AG08396 (cell line): ENCODE data around the gene SGCA.
A peak's percentile ranks its signal among the peaks of the same experiment; 100 is the strongest.

Experiments
- DNase-seq: peaks from one replicate; pipeline ENCODE4 v3.0.0; 2012; ENCODE audit warnings: low spot score, mixed read lengths

Gene SGCA

DNA sequence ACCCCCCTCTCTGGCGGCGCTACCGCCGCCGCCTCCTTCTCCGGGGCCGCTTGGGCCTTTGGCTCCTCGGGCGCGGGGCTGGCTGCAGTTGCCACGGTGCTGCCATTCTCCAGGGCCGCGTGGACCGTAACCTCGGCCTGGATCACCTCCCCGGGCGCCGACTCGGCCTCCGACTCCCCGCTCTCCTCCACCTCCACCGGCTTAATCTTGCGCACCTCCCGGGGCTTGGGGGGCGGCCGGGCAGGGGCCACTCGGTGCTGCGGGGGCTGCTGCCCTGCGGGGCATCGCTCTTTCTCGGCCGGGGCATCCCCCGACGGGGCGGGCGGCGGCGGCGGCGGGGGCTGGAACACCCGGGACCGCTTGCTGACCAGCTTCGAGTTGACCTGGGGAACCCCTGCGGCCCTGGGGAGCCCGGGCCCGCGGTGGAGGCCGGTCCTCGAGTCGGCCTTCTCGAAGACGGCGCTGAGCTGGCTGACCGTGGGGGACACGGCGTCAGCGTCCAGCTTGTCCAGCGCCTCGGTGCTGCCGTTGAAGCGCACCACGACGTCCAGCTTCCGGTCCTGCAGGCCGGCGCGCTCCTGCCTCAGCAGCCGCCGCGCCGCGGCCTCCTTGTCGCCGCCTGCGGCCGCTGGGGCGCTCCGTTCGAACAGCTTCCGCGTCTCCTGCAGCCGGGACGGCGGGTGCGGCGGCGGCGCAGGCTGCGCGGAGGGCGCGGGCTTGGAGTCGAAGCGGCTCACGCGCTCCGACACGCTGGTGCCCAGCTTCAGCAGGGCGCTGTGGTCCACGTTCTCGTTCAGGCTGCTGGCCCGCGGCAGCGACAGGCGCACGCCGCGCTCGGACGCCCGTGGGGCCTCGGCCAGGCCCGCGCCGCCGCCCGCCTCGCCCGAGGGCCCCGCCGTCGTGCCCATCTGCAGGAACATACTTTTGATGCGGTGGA, 16.1 kb upstream of the SGCA start:
- peak; percentile 64 for DNase-seq

DNA sequence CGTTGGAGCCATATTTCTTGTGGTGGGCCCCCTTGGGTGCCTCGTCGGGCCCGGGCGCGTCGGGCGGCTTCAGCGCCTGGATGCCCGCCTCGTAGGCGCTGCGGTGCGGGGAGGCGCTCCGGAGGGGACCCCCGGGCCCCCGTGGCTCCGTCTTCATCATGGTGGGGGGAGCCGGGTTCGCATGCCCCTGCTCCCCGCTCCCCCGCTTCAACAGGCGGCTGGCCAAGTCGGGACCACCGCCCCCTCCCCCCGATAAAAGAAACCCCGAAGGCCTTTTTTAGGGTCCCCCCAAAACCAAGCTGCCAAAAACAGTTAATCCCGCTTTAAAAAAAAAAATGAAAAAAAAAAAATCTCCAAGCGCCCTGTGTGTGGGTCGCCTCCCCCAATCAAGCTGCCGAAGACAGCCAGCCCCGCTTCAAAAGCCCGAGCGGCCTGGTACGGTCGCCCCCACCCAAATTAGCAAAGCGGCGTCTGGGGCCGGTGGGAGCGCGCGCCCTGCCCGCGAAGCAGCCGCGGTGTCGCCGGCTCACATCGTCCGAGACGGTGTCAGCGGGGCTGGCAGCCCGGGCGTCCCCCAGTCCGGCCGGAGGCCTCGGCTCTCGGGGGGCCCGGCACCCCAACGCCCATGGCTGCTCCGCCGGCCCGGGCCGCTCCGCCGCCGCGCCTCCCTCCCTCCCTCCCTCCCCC, 15.3 kb upstream of the SGCA start, which contains the start of gene PPP1R9B:
TSS of gene PPP1R9B (minus strand) at position 324 of the 687 bp plus-strand sequence. CDS start at position 160, 164 bp downstream.
- no peak for DNase-seq

DNA sequence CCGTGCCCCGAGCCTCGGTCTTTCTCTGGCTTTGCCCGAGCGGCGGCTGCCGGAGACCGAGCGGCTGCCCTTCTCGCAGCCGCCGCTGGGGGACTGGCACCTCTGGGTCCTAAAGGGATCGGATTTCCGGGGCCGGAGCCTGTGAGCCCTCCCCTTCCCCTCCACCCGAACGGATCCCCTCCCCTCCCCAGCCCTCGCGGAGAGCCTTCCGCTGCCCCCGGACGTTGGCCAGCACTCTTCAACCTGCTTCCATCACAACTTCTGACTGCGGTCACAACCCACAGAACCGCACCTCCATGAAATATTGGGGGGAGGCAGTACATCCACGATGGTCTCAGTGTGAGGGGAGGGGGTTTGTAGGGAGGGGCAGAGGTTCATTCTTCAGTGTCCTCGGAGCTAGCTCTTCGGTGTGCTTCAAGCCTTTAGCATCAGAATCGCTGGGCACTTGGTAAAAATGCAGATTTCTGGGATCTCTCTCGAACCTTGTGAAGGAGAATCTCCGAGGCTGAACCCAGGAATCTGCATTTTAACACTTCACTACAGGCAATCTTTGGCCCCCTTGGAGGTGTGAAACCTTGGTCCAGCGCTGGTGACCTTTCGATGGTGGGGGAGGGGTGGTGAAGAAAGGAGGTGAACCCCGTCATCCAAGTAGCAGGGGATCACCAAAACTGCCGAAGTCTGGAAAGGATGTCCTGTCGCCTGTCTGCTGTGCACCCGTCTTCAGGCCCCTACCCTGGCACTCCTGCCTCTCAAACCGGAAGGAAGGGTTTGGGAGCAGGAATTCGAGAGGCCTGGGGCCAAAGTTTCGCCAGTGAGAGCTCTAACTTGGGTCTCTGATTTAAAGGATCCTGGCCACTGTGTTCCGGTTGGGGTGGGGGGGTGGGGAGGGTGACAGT, 14.5 kb upstream of the SGCA start:
- DNase-seq: peak; percentile 96

DNA sequence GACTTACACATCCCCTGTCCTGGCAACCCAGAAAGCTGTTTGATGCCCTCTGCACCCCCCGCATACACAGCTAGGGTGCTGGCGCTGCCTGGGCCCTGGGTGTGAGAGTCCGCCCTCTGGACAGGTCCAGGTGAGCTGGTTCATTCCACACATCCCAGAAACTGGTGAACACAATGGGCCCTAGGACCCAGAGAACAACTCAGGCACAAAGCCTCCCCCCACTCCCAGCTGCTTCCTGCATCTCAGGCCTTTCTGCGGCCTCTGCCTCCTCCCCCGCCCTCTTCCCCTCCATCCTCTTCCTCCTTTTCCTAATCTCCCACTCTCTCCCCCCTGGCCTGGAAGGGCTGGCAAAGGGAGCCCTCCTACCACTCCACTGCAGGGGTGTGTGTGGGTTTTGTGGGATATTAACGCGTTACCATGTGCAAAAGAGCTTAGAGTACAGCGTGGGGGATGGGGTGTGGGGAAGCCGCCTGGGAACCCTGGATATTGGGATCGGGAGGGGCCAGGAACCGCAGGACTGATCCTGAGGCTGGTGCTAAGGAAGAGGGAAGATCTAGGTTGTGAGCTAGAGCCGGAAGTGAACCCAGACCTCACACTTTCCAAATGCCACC, 13.8 kb upstream of the SGCA start:
- DNase-seq: peak; percentile 84

DNA sequence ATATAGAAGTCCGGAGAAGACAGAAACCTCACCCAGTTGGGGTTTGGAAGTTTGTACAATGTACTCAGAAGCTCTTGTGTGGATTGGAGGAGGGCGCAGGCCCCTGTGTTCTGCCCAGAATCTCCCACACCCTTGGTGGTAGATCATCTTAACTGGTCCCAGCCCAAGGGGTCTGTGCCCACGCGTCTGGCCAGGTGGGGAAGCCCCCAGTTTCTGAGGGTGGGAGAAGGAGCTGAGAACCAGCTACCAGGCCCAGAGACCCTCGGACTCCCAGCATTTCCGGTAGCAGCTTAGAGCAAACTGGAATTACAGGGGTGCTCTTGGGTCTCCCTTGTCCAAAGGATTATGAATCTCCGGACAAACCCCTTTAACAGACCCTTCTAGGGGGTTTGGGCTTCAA, 13.1 kb upstream of the SGCA start:
- no peak for DNase-seq

DNA sequence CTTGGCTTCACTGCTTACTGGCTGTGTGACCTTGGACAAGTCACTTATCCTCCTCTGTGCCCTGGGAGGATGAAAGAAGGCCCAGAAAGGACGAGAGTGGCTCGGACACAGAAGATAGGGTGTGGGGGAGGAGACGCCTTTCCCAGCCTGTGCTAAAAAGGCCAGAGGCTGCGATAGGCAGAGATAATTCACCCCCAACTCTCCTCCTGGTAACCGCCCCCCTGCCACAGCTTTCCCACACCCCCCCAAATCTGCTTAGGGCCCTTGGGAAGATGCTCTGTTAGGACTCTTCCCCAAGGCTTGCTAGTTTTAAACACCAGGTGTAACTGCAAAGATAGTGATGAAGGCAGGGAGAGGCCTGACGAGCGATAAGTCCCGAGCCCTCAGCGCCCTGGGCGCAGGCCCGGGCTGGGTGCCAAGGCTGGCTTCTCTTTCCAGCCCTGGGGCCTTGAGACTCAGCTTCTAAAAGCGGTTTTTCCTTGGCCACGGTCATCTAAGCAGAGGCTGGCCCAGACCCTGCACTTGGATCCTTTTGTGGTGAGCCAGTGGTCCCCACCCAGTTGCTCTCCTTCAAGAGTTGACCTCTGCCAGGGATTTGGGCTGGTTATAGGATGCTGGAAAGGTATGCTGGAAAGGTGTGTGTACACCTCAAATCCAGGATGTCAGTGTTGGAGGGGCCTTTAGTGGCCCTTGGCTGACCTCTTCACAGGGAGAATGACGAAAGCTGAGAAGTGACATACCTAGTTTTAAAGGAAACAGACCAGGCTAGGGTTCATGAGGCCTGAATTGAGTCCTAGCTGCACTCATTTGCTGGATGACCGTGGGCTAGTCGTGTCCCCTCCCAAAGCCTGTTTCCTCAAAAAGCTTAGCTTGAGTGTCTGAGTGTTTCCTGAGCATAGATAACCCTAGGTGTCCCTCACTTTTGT, 11.9 kb upstream of the SGCA start:
- DNase-seq: no peak

DNA sequence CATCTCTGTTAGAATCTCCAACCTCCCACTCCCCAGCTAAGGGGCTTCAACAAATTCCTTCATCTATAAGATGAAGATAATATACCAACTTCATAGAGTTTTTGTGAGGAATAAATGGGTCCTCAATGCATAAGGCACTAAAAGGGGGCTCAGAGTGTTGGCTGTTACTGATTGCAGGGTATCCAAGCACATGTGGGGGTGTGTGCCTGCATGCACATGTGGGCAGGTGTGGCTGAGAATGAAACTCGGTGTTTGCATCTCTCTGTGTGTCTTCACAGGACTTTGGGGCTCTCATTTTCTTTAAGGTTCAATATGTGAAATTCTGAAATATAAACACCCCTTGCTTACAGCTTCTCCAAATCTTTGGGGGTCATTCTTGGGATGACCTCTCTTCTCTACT, 11.2 kb upstream of the SGCA start:
- DNase-seq: no peak

DNA sequence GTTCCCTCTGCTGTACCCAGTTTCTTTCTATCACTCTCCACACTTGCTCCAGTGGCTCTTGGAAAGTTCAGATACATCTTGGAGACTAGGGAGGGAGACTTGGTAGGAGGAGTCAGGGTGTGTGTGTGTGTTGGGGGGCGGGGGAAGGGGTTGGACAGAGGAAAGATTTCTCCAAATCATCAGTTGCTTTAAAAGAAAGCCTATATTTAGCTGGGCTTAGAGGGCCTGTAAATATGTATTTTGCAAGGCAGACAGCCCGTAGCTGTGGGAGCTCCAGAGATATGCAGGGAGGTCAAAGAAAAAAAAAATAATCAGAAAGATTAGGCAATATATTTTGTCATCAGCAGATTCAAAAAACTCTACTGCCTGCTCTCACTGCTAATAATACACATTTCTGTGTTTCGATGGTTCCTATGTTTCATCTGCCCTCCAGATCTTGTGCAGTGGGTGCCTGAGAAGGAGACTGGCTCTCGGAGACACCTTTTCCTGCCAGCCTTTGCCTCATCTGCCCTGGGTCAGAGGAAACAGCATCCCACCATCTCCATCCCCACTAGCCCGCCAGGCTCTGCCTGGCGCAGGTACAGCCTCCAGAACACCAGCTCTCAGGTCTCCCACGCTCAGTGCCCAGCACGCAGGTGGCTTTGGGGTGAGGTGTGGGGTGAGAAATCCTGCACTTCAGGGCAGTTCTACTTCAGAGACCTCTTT, 10.5 kb upstream of the SGCA start:
- DNase-seq: no peak

DNA sequence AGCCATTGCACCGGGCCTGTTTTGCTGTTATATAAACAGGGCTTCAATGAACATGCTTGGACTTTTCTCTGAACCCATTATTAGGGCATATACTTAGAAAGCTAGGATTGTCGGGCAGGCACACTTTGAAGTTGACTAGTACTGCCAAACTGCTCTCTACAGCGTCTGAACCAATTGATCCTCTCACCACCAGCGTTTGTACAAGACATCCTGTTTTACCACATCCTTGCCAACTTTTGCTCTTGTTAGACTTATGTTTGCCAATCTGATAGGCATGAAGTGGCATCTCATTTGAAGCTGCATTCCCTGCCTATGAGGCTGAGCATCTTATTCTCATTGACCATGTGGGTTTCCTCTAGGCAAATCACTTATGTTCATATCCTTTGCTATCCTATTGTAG, 7.9 kb upstream of the SGCA start:
- DNase-seq: no peak

DNA sequence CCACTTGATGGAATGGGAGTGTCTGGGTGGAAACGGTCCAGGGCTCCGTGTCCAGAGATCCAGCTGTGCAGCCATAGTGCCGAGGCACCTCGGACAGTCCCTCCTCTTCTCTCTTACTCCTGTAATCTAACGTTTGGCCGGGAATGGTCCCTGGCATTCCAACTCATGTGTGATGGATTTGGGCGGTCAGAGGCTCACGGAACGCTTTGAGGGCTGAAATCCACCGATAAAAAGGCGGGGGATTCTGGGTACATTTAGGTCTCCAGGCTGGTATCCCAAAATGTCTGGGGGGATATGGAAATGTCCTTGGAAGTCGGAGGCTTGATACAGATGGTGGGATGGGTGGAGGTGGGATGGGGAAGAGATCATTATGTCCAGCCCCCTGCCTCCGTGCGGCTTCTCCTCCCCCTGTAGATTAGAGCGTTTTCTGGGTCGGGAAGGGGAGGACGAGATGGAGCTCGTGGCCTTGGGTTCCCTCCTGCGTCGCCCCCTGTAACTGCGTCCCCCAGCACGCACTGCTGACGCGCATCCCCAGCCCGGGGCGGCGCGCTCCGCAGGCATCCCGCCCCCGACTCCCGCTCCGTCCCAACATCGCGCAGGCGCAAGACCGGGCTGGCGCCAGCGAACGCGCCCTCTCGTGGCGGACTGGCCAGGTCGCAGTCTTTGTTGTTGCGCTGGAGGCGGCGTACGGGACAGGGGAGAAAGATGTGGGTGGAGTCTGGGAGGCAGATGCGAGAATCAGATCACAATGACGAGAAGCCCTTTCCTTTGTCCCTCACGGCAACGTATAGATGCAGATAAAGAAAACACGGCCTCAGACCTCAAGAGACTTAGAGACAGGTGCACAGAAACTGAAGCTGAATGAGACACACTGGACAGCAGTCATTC, 4.5 kb upstream of the SGCA start:
- peak; percentile 99 for DNase-seq

DNA sequence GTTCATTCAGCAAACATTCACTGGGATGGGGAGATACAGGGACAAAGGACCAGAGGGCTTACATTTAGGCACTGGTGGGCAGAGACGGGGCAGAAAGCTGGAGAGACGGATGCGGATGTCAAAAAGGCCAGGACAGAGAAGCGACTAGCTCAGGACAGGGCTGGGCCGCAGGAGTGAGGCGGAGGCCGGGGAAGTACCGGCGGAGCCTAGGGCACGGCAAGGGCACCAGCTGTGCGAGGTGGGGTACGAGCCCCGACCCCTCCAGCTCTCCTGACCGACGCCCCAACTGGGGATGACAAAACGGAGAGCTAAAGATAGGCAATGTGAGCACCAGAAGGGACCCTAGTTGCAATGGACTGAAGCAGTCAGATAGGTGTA, 3.9 kb upstream of the SGCA start:
- DNase-seq: no peak

DNA sequence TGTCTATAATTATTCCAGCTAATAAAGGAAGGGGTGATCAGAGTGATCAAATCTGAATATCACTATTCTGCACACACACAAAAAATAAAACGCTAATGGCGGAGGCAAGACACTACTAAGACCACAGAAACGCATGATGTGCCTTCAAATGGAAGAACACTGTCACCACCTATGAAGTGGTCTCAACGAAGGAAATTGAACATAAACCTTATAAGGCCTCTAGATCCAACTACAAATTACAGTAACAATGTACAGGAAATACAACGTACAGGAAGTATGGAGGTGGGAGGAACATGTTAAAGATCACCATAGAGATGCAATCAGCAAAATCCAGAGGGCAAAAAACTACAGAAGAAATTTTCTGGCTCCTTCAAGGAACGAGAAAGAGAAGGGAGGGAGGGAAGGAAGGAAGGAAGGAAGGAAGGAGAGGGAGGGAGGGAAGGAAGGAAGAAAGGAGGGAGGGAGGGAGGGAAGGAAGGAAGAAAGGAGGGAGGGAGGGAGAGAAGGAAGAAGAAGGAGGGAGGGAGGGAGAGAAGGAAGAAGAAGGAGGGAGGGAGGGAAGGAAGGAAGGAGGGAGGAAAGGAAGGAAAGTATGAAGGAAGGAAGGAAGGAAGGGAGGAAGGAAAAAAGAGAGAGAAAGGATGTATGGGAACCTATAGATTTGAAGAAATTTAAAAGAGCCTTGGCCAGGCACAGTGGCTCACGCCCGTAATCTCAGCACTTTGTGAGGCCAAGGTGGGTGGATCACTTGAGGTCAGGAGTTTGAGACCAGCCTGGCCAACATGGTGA, 3.1 kb upstream of the SGCA start:
- DNase-seq: no peak

DNA sequence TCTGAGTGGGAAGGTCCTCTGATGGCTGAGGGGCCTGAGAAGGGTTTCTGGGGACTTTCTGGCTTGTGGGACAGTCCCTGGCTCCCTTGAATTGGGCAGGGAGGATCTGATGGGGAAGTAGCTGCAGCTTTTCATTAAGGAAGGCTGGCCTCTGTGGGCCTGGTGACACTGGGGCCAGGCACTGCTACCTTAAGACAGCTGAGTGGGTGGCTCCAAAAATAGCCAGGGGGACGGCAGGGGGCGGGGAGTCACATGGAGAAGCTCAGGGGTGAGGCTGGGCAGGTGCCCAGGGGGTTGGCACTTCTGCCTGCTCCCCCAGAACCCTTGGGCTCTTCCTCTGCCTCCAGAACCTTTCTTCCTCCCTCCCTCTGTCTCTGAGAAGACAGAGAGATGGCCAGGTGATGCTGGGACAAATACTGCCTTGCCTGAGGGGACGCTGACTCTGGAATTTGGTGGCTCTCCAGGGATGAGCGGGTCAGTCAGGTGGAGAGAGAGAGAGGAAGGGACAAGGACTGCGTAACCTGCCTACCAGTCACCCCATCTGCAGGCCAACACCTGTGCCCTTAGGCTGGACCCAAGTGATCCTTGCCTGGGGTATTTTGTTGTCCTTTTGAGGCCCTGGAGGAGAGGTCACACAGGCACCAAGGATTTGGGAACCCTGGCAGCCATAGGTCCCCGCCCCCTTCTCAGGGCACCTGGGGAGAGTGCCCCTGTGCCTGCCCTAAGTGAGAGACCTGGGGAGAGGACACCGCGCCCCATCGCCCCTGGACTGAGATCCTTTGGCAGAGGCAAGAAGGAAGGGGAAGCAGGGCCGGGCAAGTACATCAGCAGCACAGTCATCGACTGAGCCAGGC, 1.7 kb upstream of the SGCA start:
- DNase-seq: no peak

DNA sequence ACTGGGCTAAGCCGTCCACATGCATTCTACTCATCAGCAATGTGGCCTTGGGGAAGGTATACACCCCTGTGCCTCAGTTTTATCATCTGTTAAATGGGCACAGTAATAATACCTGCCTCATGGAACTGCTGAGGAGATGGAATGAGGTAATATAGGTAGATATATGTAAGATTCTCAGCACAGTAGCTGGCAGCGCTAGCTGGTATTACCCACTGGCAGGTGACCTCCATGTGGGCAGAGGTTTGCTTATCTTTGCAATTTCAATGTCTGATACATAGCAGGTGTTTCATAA, 1.2 kb upstream of the SGCA start:
- DNase-seq: no peak

DNA sequence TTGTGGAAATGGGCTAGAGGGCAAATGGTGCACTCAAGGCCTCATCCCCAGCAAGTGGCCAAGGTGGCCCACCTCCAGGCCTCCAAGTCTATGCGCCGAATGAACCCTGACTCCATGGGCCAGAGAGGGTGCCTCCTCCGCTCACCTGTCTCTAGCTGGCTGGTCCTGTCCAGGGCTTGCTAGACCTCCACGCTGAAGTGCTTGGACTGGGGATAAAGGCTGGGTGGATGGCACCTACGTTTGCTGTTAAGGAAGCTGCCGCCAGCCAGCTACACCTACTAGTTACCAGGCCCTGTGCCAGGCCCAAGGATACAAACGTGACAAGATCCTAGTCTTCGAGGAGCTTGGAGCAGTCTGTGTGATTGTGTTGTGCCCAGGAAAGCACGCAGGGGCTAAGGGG, 739 bp upstream of the SGCA start:
- DNase-seq: no peak

DNA sequence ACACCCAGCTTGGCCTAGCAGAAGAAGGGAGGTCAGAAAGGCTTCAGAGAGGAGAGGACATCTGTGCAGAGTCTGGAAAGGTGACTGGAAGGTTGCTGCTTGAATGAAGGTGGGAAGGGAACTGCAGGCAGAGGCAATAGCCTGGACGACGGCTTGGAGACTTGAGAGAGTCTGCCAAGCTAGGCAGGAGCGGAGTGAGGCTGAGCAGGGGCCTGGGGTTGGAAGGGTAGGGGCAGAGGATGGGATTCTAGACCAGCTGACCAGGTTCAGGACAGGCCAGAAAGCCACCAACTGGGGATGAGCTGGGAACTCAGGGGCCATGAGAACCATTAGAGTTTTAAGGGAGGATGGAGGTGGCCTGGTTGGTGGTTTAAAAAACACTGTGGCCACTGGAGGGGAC, 339 bp upstream of the SGCA start:
- DNase-seq: no peak

DNA sequence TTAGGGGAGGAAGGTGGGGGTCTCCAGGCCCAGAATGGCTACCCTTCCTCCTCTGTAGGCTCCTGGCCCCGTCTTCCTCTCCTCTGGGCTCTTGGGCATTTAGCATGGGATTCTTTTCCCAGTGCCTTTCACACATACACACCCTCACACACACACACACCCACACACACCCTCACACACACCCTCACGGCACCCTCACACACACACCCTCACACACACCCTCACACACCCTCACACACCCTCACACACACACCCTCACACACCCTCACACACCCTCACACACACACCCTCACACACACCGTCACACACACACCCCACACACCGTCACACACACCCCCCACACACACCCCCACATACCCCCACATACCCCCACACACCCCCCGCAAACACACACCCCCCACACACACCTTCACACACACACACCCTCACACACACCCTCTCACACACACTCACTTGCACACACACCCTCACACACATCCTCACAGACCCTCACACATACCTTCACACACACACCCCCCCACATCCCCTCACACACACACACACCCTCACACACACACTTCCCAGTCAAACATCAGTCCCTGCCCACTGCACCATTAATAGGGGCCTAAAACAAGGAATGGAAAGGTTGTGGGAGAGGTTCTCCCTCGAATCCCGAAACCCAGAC, 845 bp downstream of the SGCA start:
- no peak for DNase-seq
